ENCODE measurements around the gene AKAP6.
A peak's percentile ranks its signal among the peaks of the same experiment; 100 is the strongest.

Gene AKAP6

GRCh38 chr14:32693114-32693513 is 364.0 kb downstream of the AKAP6 start:
- FAIRE-seq (no peak), DNase-seq (ENCODE audit: insufficient read length, low spot score) (no peak)

- FAIRE-seq (no peak), DNase-seq (ENCODE audit: insufficient read length, low spot score) (no peak)
These were observed 365.8 kb downstream of the AKAP6 start for GRCh38 chr14:32694795-32695449.

- FAIRE-seq = no peak
- DNase-seq (ENCODE audit: insufficient read length, low spot score) = no peak
These were observed 367.4 kb downstream of the AKAP6 start for GRCh38 chr14:32696325-32697091.

- DNase-seq (ENCODE audit: insufficient read length, low spot score) (no peak), FAIRE-seq (no peak)
These were observed 368.0 kb downstream of the AKAP6 start for GRCh38 chr14:32697114-32697513.

GRCh38 chr14:32697704-32698103 is 368.6 kb downstream of the AKAP6 start:
- no peak for FAIRE-seq
- no peak for DNase-seq (ENCODE audit: insufficient read length, low spot score)

GRCh38 chr14:32698831-32699230 is 369.7 kb downstream of the AKAP6 start:
- DNase-seq (ENCODE audit: insufficient read length, low spot score) = no peak
- FAIRE-seq = no peak

- DNase-seq (ENCODE audit: insufficient read length, low spot score) = no peak
These were observed 372.4 kb downstream of the AKAP6 start for GRCh38 chr14:32701475-32701874.

GRCh38 chr14:32702088-32702487 is 373.0 kb downstream of the AKAP6 start:
- FAIRE-seq = no peak
- no peak for DNase-seq (ENCODE audit: insufficient read length, low spot score)

More at GRCh38 chr14:32701475-32701874, 372.4 kb downstream of the AKAP6 start:
- no peak for FAIRE-seq

GRCh38 chr14:32702562-32702961 is 373.5 kb downstream of the AKAP6 start:
- no peak for FAIRE-seq
- no peak for DNase-seq (ENCODE audit: insufficient read length, low spot score)

- DNase-seq (ENCODE audit: insufficient read length, low spot score) = no peak
- no peak for FAIRE-seq
These were observed 374.1 kb downstream of the AKAP6 start for GRCh38 chr14:32703183-32703621.

GRCh38 chr14:32706721-32707519 is 377.8 kb downstream of the AKAP6 start:
- no peak for DNase-seq (ENCODE audit: insufficient read length, low spot score)
- FAIRE-seq = no peak

- no peak for DNase-seq (ENCODE audit: insufficient read length, low spot score)
- no peak for FAIRE-seq
These were observed 378.8 kb downstream of the AKAP6 start for GRCh38 chr14:32707742-32708500.

- FAIRE-seq = no peak
- DNase-seq (ENCODE audit: insufficient read length, low spot score) = no peak
These were observed 379.9 kb downstream of the AKAP6 start for GRCh38 chr14:32709027-32709426.

- FAIRE-seq (no peak), DNase-seq (ENCODE audit: insufficient read length, low spot score) (no peak)
These were observed 381.2 kb downstream of the AKAP6 start for GRCh38 chr14:32710231-32710671.

GRCh38 chr14:32710731-32711680 is 381.9 kb downstream of the AKAP6 start:
- peak; percentile 0 for DNase-seq (ENCODE audit: insufficient read length, low spot score)
- FAIRE-seq = no peak

GRCh38 chr14:32713856-32714255 is 384.8 kb downstream of the AKAP6 start:
- DNase-seq (ENCODE audit: insufficient read length, low spot score) (no peak), FAIRE-seq (no peak)

GRCh38 chr14:32719601-32720000 is 390.5 kb downstream of the AKAP6 start:
- FAIRE-seq (no peak), DNase-seq (ENCODE audit: insufficient read length, low spot score) (no peak)

GRCh38 chr14:32720927-32721326 is 391.8 kb downstream of the AKAP6 start:
- FAIRE-seq = no peak
- DNase-seq (ENCODE audit: insufficient read length, low spot score) = no peak

GRCh38 chr14:32722631-32723183 is 393.6 kb downstream of the AKAP6 start:
- DNase-seq (ENCODE audit: insufficient read length, low spot score) = no peak
- FAIRE-seq = no peak
